ENCODE data around the gene WWOX. TPM values are rescaled to one million over a fixed set of nuclear protein-coding genes. Genes with fewer than 3 reads are reported as not detected.

The WWOX gene
- total RNA-seq, 2 donors from 2014 or later, result 30.0 to 35.4 TPM

GRCh38 chr16:78146807-78147206 is 47.4 kb downstream of the WWOX start:
- WGBS, 2 experiments (ENCODE audit: insufficient coverage in 1 of 2, insufficient read length in 1 of 2), result 89 to 98% methylated on average over 5 of the region's 5 CpGs
- H3K9me3 Mint-ChIP-seq, result no peaks in the 10 kb centered on the region
- peaks cover 4% of the 10 kb centered on the region for H3K27me3 Mint-ChIP-seq (ENCODE audit: insufficient read depth)
- no peak for DNase-seq
- peaks cover 5% of the 10 kb centered on the region for H3K36me3 Mint-ChIP-seq (ENCODE audit: low read depth)
- H3K27me3 ChIP-seq (ENCODE audit: control insufficient read depth, insufficient read depth, low read length, poor library complexity, severe bottlenecking), result no peaks in the 10 kb centered on the region
- no peak overlapping the region for H3K4me3 Mint-ChIP-seq
- H3K9ac ChIP-seq (ENCODE audit: extremely low read depth, low read length, poor library complexity, severe bottlenecking), result no peak overlapping the region
- H3K4me1 ChIP-seq (ENCODE audit: control insufficient read depth, insufficient read depth, low read length), result peaks cover 16% of the 10 kb centered on the region
- peaks cover 25% of the 10 kb centered on the region for H3K4me1 Mint-ChIP-seq
- TF ChIP-seq CTCF (conservative IDR thresholded peaks at IDR 0.05), result no peak
- no peak overlapping the region for H3K27ac ChIP-seq (ENCODE audit: low read depth, low read length)
- peak overlapping the region; percentile 12 for H3K4me3 ChIP-seq (ENCODE audit: low read length)
- no peaks in the 10 kb centered on the region for H3K9me3 ChIP-seq (ENCODE audit: control insufficient read depth, low read length)
- no peak overlapping the region for H3K27ac Mint-ChIP-seq
- no peaks in the 10 kb centered on the region for H3K36me3 ChIP-seq (ENCODE audit: control insufficient read depth, insufficient read depth, low read length)

- peaks cover 4% of the 10 kb centered on the region for H3K27me3 Mint-ChIP-seq (ENCODE audit: insufficient read depth)
- no peak for DNase-seq
- H3K4me3 Mint-ChIP-seq, result no peak overlapping the region
- no peak overlapping the region for H3K27ac Mint-ChIP-seq
- H3K36me3 ChIP-seq (ENCODE audit: control insufficient read depth, insufficient read depth, low read length), result no peaks in the 10 kb centered on the region
- H3K9me3 ChIP-seq (ENCODE audit: control insufficient read depth, low read length), result no peaks in the 10 kb centered on the region
- WGBS, 2 experiments (ENCODE audit: insufficient coverage in 1 of 2, insufficient read length in 1 of 2), result 89 to 94% methylated on average over 7 to 10 of the region's 10 CpGs
- H3K27me3 ChIP-seq (ENCODE audit: control insufficient read depth, insufficient read depth, low read length, poor library complexity, severe bottlenecking), result no peaks in the 10 kb centered on the region
- H3K27ac ChIP-seq (ENCODE audit: low read depth, low read length), result no peak overlapping the region
- H3K4me1 Mint-ChIP-seq, result peaks cover 25% of the 10 kb centered on the region
- TF ChIP-seq CTCF (conservative IDR thresholded peaks at IDR 0.05), result no peak
- H3K9ac ChIP-seq (ENCODE audit: extremely low read depth, low read length, poor library complexity, severe bottlenecking), result no peak overlapping the region
- H3K4me1 ChIP-seq (ENCODE audit: control insufficient read depth, insufficient read depth, low read length), result peaks cover 16% of the 10 kb centered on the region
- H3K9me3 Mint-ChIP-seq, result no peaks in the 10 kb centered on the region
- H3K36me3 Mint-ChIP-seq (ENCODE audit: low read depth), result peaks cover 5% of the 10 kb centered on the region
- H3K4me3 ChIP-seq (ENCODE audit: low read length), result no peak overlapping the region
These were observed 48.5 kb downstream of the WWOX start for GRCh38 chr16:78147911-78148401.

- peaks cover 16% of the 10 kb centered on the region for H3K4me1 ChIP-seq (ENCODE audit: control insufficient read depth, insufficient read depth, low read length)
- Mint-ChIP-seq H3K4me3 (no peak overlapping the region), H3K27ac (no peak overlapping the region), H3K4me1 (peaks cover 20% of the 10 kb centered on the region), H3K27me3 (ENCODE audit: insufficient read depth) (peaks cover 4% of the 10 kb centered on the region), H3K36me3 (ENCODE audit: low read depth) (peaks cover 5% of the 10 kb centered on the region), H3K9me3 (no peaks in the 10 kb centered on the region)
- H3K27ac ChIP-seq (ENCODE audit: low read depth, low read length), result no peak overlapping the region
- no peak overlapping the region for H3K4me3 ChIP-seq (ENCODE audit: low read length)
- WGBS, 2 experiments (ENCODE audit: insufficient coverage in 1 of 2, insufficient read length in 1 of 2), result 88 to 89% methylated on average over 2 to 6 of the region's 6 CpGs
- no peaks in the 10 kb centered on the region for H3K36me3 ChIP-seq (ENCODE audit: control insufficient read depth, insufficient read depth, low read length)
- H3K9ac ChIP-seq (ENCODE audit: extremely low read depth, low read length, poor library complexity, severe bottlenecking), result no peak overlapping the region
- H3K27me3 ChIP-seq (ENCODE audit: control insufficient read depth, insufficient read depth, low read length, poor library complexity, severe bottlenecking), result no peaks in the 10 kb centered on the region
- TF ChIP-seq CTCF (conservative IDR thresholded peaks at IDR 0.05), result no peak
- no peaks in the 10 kb centered on the region for H3K9me3 ChIP-seq (ENCODE audit: control insufficient read depth, low read length)
- DNase-seq, result no peak
These were observed 50.8 kb downstream of the WWOX start for GRCh38 chr16:78150233-78150632.

Measured in endodermal cell (in vitro differentiated cells).